HG03354 (cell line): ENCODE measurements around the gene AGRP.

ENCODE experiments used
- ATAC-seq: cut with Tn5 transposase; IDR thresholded peaks from one replicate; pipeline ENCODE4 v1.9.1; 2021; ENCODE audit warnings: mild to moderate bottlenecking; ENCODE audit not compliant: unreplicated experiment, poor library complexity, severe bottlenecking

Gene AGRP

DNA sequence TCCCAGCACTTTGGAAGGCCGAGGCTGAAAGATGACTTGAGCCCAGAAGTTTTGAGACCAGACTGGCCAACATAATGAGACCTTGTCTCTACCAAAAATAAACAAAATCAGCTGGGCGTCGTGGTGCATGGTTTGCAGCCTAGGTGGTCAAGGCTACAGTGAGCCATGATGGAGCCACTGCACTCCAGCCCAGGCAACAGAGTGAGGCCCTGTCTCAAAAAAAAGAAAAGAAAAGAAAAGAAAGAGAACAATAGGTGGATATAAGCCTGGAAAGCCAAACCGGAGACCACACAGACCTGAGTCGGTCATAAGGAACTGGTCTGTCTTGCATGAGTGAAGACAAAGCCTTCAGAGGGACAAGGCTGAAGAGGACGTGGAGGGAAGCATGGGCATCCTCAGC, 16.8 kb downstream of the AGRP start:
- no peak for ATAC-seq

DNA sequence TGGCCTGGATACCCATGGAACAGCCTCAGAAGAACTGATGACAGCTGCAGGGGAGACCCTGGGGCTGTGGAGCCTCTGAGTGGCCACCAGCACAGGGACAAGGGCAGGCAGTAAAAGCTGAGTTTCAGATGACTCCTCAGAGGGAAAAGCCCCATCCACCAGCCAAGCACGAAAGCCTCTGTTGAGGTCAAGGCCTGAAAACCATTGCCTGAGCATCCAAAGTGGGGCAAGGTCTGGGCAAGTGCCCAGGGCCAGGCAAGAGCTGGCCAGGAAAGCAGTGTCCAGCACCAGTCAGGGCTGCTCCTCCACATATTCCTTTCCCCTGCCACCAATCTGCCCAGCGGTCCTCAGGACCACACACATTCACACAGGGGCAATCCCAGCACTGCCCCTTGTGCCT, 18.8 kb downstream of the AGRP start:
- no peak for ATAC-seq

DNA sequence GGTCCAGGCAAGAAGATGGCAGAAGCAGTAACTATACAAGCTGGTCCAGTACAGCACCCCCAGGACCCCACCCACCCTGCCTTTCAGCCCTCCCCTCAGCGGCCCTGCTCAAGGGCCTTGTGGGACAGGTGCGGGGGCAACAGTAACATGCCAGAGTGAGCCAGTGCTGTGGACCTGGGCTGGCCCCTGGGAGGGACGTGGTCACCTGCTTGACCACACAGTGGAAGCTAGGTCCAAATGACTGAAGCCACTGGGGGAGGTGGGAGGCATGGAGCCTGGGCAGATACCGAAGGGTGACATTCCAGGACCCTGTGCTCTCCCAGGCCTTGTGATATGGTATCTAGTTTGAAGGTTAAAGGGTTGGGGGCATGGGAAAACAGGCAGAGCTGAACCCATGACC, 19.7 kb downstream of the AGRP start:
- no peak for ATAC-seq

DNA sequence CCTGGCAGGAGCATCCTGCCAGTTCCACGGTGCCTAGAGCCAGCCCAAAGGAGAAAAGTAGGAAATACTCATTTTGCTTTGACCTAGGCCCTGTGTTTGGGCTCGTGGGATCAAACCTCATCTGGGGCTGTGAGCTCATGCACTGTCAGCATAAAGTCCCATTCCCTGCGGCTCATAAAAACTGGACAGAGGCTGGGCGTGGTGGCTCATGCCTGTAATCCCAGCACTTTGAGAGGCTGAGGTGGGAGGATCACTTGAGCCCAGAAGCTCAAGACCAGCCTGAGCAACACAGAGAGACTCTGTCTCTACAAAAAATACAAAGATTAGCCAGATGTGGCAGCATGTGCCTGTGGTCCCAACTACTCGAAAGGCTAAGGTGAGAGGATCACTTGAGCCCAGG, 20.3 kb downstream of the AGRP start:
- no peak for ATAC-seq

DNA sequence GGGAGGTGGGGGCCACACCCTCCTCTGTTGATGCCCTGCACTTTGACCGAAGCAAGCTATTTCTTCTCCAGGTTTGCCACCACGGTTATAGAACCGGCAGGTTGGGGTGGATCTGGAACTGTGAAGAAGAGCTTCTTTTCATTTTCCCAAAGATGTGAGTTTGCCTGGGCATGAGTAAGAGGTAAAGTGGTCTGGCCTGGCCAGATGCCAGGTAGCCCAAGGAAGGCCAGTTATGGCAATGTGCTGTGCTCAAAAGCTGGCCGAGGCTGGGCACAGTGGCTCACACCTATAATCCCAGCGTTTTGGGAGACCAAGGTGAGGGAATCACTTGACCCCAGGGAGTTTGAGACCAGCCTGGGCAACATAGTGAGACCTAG, 21.1 kb downstream of the AGRP start:
- no peak for ATAC-seq

DNA sequence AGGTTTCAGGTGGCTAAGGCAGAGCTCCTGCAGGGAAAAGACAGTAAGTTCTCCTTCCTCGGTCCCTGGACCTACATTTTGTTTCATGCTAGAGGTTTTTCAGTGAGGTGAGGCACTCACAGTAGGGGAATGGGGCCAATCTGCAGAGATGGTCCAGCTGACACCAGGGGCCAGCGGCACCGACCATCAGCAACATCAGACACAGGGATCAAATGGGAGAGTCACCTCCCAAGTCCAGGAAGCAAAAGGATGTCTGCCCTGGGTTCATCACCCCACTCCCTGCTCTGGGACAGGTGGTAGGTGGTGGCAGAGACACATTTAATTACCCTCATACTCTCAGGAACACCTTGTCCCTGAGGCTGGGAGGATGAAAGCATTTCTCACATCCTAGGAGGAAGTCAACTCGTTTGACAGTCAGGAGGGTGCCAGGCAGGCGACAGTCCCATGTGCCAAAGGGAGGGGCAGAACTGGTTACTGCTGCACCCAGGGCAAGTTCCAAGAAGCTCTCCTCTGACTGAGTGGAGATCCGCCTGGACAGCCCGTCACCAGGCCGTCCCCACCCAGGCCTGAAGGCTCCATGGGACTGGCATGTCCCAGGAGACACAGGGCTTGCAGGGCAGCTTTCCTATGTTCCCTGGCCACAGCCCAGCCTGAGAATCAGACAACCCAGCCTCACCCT, 21.6 kb downstream of the AGRP start:
- ATAC-seq, result no peak

DNA sequence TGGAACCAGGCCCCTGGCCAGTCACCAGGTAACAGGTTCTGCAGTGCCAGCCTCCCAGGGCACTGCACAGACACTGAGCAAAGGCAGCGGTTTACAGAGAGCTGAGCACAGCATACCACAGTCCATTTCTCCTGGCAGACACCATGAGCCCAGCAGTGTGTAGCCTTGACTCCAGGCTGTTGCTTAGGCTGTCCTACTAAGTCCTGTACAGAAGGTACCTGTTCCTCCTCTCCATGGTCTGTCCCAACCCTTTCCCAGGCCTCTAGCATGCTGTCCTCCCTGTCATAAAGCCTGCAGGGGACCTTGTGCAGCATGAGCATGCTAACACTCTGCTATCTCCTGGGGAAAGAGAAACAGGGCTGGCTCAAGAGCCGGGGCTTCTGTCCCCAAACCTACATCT, 22.4 kb downstream of the AGRP start:
- no peak for ATAC-seq

DNA sequence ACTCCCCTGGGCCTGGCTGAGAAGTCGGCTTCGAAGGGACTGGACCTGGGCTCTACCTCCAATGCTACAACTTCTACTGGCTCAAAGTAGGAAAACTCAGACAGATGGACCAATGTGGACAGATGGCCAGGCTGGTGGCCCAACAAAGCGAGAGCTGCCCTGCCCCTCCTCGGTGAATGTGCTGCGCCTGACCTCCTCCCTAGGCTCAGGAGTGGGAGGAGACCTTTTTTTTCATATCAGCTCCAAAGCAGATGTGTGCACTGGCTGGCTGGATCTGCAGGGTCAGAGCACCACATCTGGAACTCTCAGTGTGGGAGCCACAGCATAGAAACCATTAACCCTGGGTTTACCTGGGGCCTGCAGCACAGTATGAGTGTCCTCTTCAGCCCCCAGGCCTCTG, 23.2 kb downstream of the AGRP start:
- ATAC-seq, result no peak

DNA sequence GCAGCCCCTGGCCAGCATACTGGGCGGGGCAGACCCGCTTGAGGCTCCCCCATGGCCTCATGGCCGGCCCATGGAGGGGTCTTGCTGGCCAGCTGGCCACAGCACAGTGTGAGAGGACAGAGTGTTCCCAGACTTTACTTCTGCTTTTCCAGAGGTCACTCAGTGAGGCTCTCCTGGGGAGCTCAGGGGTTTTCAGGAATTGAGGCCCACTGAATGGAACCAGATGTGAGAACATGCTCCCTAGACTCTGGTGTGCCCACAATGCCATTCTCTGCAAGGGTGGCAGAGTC, 23.5 kb downstream of the AGRP start:
- ATAC-seq, result no peak

DNA sequence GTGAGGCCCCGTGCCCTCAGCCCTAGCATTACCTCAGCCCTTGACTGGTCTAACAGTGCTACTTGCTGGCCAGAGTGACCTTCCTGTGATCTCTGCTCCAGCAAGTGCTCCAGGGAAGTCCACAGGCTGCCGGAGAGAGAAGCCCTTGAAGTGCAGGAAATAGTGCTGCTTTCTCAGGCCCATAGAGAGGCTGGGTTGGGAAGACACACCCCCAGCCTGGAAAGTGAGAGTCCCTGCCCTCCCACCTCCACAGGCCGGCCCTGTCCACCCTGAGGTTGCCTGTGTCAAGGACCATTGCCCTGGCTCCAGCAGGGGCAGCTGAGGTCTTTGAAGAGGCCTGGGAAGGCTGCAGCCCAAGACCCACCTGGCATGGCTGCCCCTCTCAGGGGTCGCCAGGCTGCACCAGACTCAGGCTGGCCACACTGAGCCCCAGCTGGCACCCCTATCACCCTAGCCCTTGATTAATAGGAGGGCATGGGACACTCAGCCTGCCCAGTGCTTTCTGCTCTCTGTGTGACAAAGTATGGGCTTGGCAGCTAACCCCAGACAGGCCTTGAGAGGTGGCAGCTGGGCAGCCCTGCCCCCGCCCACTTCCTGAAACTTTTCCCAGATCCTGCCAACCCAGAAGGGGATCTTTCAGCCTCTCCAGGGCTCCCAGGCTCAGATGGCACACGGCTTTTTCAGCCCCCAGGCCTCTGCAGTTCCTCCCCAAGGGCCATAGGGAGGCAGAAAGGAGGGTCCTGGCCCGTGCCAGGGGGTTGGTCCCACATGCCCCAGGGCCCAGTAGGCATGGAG, 24.1 kb downstream of the AGRP start:
- ATAC-seq, result no peak

DNA sequence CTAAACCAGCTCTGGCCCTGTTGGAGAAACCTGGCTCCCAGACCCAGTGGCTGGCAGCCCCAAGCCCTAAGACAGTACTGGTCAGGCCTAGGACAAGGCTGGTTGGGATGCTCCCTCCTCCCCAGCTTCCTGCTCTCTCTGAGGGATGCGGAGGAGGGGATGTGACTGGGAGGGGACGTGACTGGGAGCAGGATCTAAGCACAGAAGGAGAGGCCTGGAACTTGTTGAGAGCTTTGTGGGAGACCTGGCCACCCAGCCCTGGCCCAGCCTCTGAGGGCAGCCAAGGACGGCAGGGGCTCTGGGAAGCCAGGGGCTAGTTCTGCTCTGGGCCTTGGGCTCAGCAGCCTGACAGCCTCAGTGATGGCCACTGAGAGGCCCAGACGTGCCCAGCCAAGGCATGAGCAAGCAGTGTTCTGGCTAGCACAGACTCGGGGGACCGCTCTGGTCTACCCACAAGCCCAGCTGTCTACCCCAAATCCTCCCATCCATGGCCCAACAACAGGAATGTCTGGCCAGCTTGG, 25.2 kb downstream of the AGRP start:
- ATAC-seq, result no peak

DNA sequence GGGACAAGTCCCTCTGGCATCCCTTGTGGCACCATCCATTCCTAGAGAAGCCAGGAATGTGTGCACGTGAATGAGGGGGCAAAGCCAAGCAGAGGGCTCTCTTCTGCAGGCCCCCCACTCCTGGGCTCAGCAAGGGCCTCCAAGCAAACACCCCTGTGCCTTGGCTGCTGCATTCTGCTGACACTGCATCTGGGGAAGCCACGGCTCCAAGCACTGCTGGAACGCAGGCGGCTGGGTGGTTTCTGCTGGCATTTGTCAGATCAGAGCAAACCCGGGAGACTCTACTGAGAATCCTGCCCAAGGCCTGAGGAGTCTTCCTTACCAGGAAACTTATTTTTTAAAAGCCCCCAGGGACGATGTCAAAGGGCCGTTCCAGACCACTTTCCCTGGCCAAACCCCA, 25.7 kb downstream of the AGRP start:
- ATAC-seq, result no peak

DNA sequence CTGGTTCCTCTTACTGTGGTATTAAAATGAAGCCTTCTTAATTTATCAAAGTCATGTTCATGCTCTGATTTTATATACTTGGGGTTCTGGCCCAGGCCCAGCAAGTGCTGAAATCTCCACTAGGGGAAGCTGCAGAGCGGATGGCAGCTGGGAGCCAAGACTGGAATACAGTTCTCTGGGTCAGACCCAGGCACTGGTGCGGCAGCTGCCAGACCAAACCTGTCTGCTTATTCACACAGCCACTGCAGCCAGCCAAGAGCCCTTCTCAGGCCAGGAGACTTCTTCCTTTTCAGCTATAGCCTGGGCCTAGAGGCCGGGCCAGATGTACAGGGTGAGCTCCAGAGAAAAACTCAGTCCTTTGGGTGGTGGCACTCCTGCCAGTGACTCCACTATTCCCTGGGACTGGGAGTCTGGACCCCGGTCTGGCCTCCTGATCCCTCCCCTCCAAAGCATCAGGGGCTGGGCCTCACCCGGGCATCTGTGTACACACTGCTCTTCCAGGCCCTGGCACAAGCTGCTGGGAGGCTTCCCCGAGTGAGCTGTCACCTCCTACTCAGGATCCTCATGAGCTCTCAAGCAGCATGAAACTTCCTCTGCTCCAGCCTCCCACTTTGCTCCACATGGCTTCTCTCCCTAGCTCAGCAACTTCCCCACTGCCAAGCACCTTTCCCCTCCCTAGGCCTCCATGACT, 26.8 kb downstream of the AGRP start:
- no peak for ATAC-seq

DNA sequence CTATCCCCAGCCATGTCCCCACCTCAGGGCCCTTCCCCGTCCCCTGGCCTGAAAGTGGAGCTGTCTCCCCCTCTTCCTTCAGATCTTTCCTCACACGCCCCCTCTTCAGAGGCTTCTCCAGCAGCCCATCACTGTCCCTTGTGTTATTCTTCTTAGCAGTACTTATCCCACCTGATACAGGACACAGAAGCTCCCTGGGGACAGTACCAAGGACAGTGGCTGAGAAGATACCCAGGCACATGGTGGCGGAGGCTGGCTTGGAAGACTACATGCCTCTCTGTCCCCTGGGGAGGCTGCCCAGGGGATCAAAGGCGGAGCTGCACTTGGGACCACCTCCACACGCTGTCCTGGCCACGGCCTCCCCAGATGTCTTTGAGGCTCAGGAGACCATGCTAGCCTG, 28.5 kb downstream of the AGRP start:
- no peak for ATAC-seq

DNA sequence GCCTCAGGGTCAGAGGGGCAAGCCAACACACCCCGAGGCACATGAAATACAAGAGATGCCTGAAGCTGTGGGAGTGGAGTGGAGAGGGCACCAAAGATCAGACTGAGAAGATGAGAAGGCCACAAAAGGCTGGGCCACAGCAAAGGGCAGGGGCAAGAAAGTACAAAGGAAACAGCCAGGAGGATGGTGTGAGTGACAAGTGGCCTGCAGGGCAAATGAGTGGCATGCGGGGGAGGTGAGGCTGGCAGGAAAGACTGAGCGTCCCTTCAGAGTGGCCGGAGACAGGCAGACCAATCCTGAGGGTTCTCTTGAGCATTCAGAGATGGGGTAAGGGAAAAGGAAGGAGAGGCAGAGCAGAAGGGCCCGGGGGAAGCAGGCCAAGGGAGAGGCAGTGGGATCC, 29.2 kb downstream of the AGRP start:
- ATAC-seq, result no peak

DNA sequence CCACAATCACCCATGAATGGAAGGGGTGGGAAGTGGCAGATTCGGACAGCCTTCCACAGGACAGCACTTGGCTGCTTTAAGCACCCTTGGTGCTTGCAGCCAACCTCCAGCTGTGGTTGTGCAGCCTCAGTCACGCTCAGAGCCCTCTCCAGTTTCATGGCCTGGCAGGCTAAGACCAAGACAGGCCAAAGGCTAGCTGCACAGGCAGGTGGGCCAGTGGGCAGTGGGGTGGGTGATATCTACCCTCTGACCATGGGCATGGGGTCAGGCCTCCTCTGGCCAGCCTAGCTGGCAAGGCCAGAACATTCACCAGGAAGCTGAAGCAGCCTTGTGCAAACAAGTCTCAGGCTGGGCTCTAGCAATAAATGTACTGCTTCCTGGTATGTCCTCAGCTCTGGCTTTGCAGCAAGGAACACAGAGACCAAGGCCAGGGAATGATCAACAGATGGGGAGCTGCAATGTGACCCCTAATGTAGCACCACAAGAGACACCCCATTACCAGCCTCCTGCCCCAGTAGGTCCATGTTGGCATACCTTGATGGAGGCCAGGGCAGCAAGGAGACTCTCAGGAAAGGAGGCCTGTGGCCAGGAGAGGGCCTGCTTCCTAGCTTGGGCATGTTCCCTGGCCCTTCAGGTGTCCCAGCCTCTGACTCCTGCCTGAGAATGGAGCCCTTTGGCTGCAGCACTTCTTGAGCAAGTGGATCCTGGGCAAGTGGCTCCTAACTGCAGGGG, 31.5 kb downstream of the AGRP start:
- no peak for ATAC-seq

DNA sequence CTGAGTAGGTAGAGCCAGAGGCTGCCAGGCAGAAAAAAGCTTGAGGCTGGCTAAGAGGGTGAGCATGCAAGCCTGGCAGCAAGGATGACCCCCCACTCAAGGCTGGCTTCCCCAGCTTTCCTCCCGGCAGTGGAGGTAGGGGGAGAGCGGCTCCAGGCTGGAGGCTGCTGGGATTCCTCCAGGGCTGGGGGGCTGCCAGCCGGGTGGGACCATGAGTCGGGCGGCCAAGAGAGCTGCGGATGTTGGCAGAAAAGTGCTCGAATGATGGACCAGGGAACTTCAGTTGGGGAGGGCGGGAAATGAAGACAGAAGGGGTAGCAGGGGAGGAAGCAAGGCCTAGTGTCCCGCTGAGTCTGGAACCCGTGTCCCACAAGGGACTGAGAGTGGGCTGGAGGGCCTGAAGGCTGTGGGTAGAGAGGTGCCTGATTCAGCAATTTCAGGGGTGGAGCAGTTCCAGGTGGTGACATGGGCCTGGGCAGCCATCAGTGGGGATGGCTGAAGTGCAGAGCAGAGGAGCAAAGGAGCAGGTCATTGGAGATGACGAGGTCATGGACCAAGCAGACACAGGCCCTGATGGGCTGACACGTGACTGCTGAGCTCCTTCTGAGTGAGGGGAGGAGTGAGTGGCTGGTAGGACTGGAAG, 32.2 kb downstream of the AGRP start:
- no peak for ATAC-seq

DNA sequence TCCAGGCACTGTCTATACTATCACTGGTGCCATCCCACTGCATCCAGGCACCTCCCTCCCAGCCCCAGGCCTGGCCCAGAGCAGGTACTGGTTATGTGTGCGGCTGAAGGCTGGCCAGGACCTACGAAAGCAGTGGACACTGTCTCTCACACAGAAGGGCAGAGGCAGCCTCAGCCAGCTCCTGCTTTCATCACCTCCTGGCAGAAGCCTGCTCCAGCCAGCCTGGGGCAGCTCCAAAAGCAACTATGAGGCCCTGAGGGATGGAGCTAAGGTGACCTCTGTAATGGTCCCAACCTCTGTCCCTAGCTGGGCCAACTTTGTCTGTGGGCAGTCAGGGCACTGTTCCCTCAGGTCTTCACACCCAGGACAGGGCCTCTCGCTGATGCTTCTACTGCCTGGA, 33.6 kb downstream of the AGRP start:
- no peak for ATAC-seq

DNA sequence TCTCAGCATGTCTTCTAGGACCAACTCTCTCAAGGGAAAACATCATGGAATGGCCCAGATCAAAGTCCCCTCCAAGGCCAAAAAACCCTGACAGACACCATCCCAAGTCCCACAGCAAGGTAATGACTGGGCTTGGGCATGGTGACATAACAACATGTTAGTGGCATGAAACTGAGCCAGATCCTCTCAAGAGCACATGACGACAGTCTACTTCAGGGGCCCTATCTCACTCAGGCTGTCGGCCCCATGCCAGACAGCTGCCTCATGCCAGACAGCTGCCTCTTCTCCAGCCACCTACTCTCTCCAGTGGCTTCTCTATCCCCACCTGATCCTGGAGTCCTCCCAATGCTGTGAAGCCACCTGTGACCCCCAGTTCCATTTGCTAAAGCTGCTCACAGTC, 34.0 kb downstream of the AGRP start:
- ATAC-seq, result no peak

DNA sequence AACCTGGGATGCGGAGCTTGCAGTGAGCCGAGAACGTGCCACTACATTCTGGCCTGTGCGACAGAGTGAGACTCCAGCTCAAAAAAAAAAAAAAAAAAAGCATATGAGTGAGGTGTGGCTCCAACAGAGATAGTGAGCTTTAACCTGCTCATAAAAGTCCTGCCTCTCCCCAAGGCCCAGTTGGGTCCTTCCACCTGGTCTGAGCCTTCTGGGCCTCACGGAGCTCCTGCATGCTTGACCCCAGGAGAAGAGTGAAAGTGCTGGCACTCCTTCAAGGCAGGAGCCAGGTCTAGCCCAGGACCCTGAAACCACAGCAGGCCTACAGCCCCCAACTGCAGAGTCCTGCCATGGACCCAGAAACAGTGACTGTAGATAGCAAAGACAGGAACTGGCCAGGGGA, 34.8 kb downstream of the AGRP start:
- ATAC-seq, result no peak
